HEK293 (cell line): ENCODE data around the gene ZNF45.

Experiments
- TCF7L2 ChIP-seq: IDR thresholded peaks from 2 replicates; pipeline ENCODE4 v1.6.1; 2011; ENCODE audit warnings: low read depth, mild to moderate bottlenecking, inconsistent platforms, low read length, moderate library complexity, borderline replicate concordance
- YY1 ChIP-seq: fragments of 450-650 bp; formaldehyde crosslinking; IDR thresholded peaks from 2 replicates; pipeline ENCODE4 v1.5.1; 2018; ENCODE audit warnings: missing biosample characterization, missing genetic modification characterization
- YY2 ChIP-seq: fragments of 450-650 bp; formaldehyde crosslinking; IDR thresholded peaks from 2 replicates; pipeline ENCODE4 v1.5.1; 2016; ENCODE audit warnings: missing biosample characterization, missing genetic modification characterization
- ZFHX2 ChIP-seq: fragments of 450-650 bp; formaldehyde crosslinking; conservative IDR thresholded peaks from 2 replicates; pipeline ENCODE4 v1.5.1; 2016; ENCODE audit warnings: missing biosample characterization, missing genetic modification characterization
- ZNF133 ChIP-seq: fragments of 450-650 bp; formaldehyde crosslinking; IDR thresholded peaks from 2 replicates; pipeline ENCODE4 v1.5.1; 2016; ENCODE audit warnings: missing biosample characterization, missing genetic modification characterization
- ZNF2 ChIP-seq: fragments of 450-650 bp; formaldehyde crosslinking; IDR thresholded peaks from 2 replicates; pipeline ENCODE4 v1.5.1; 2016; ENCODE audit warnings: missing biosample characterization, missing genetic modification characterization
- ZNF24 ChIP-seq: fragments of 450-650 bp; formaldehyde crosslinking; IDR thresholded peaks from 2 replicates; pipeline ENCODE4 v1.5.1; 2016; ENCODE audit warnings: missing biosample characterization, missing genetic modification characterization
- ZNF324 ChIP-seq: fragments of 450-650 bp; formaldehyde crosslinking; IDR thresholded peaks from 2 replicates; pipeline ENCODE4 v1.5.1; 2016; ENCODE audit warnings: missing biosample characterization, missing genetic modification characterization
- ZNF501 ChIP-seq: fragments of 450-650 bp; formaldehyde crosslinking; IDR thresholded peaks from 2 replicates; pipeline ENCODE4 v1.5.1; 2016; ENCODE audit warnings: missing biosample characterization, missing genetic modification characterization
- ZNF544 ChIP-seq: fragments of 450-650 bp; formaldehyde crosslinking; IDR thresholded peaks from 2 replicates; pipeline ENCODE4 v1.5.0; 2017; ENCODE audit warnings: missing biosample characterization, missing genetic modification characterization
- ZNF621 ChIP-seq: fragments of 450-650 bp; formaldehyde crosslinking; IDR thresholded peaks from 2 replicates; pipeline ENCODE4 v1.5.1; 2017; ENCODE audit warnings: missing biosample characterization, missing genetic modification characterization
- ZNF768 ChIP-seq: fragments of 450-650 bp; formaldehyde crosslinking; IDR thresholded peaks from 2 replicates; pipeline ENCODE4 v1.5.1; 2018; ENCODE audit warnings: missing biosample characterization, mild to moderate bottlenecking, missing genetic modification characterization
- ZNF777 ChIP-seq: fragments of 450-650 bp; formaldehyde crosslinking; IDR thresholded peaks from 2 replicates; pipeline ENCODE4 v1.5.1; 2017; ENCODE audit warnings: missing biosample characterization, missing genetic modification characterization, borderline replicate concordance
- TF ChIP-seq, protein P1 (sequence below): fragments of 450-650 bp; formaldehyde crosslinking; IDR thresholded peaks from 2 replicates; pipeline ENCODE4 v1.5.1; 2016; ENCODE audit warnings: missing biosample characterization, missing genetic modification characterization
- TF ChIP-seq, protein P2 (sequence below): fragments of 450-650 bp; formaldehyde crosslinking; IDR thresholded peaks from 2 replicates; pipeline ENCODE4 v1.5.1; 2016; ENCODE audit warnings: missing biosample characterization, missing genetic modification characterization
- TF ChIP-seq, protein P3 (sequence below): fragments of 450-650 bp; formaldehyde crosslinking; IDR thresholded peaks from 2 replicates; pipeline ENCODE4 v1.5.1; 2016; ENCODE audit warnings: missing biosample characterization, missing genetic modification characterization
- TF ChIP-seq, protein P4 (sequence below): fragments of 450-650 bp; formaldehyde crosslinking; IDR thresholded peaks from 2 replicates; pipeline ENCODE4 v1.5.1; 2016; ENCODE audit warnings: missing biosample characterization, missing genetic modification characterization
- TF ChIP-seq, protein P5 (sequence below): fragments of 450-650 bp; formaldehyde crosslinking; IDR thresholded peaks from 2 replicates; pipeline ENCODE4 v1.5.1; 2016; ENCODE audit warnings: missing biosample characterization, missing genetic modification characterization, low read depth
- TF ChIP-seq, protein P6 (sequence below): fragments of 450-650 bp; formaldehyde crosslinking; IDR thresholded peaks from 2 replicates; pipeline ENCODE4 v1.5.1; 2016; ENCODE audit warnings: missing biosample characterization, missing genetic modification characterization
- TF ChIP-seq, protein P7 (sequence below): fragments of 450-650 bp; IDR thresholded peaks from 2 replicates; pipeline ENCODE4 v1.5.1; 2018; ENCODE audit warnings: missing biosample characterization, mild to moderate bottlenecking, missing genetic modification characterization

Gene ZNF45

DNA sequence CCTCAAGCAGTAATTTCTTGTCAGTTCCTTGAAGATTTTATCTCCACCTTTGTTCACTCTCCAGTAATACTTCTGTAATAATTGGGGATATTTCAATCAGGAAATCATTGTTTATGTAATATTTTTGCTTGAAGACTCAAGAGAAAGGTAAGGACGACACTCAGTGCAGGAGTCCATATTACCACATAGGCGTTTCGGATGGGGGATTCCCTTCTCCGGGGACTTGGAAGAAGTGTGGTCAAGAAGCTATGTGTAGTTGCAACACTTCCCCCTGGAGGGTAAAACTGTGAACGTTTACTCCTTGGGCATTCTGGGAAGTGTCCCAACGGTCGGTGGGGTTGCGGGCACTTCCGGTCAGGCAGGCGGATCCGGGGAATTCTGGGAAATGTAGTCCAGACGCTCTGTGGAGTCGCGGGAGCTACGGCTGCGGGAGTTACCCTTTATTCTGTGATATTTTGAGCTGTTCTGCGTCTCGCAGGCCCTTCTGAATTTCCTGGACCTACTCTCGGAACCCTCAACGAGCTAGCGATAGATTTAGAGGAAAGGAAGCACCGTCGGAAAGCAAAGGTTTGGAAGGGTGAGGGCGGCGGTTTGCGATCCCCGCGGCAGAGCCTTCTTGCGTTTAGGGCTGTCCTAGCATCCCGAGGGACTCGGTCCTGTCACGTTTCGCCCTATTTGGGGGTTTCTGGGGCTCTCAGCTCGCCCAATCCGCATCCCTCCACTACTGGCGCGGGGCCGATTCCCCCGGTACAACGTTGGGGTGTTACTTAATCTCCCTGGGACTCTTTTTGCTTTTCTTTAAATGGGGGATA is 16.0 kb upstream of the ZNF45 start, which contains the start of gene ZNF221 (continued):
- TF ChIP-seq, protein P1, sequence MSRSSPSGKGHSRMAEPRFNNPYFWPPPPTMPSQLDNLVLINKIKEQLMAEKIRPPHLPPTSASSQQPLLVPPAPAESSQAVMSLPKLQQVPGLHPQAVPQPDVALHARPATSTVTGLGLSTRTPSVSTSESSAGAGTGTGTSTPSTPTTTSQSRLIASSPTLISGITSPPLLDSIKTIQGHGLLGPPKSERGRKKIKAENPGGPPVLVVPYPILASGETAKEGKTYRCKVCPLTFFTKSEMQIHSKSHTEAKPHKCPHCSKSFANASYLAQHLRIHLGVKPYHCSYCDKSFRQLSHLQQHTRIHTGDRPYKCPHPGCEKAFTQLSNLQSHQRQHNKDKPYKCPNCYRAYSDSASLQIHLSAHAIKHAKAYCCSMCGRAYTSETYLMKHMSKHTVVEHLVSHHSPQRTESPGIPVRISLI (tag by site-specific recombination): no peak
- TF ChIP-seq ZNF544 (tag by site-specific recombination) (no peak), YY1 (peak; percentile 66), ZNF2 (peak; percentile 98), ZNF777 (tag by site-specific recombination) (peak; percentile 59; the same call in 1 of the 2 replicates), ZFHX2 (tag by site-specific recombination) (no peak; the same call in 1 of the 2 replicates), ZNF621 (tag by site-specific recombination) (no peak), TCF7L2 (no peak), YY2 (tag by site-specific recombination) (peak; percentile 59; the same call in 1 of the 2 replicates), ZNF501 (peak; percentile 85), ZNF133 (peak; percentile 23; the same call in 1 of the 2 replicates), ZNF768 (tag by site-specific recombination) (no peak), ZNF324 (peak; percentile 98), ZNF24 (tag by site-specific recombination) (peak; percentile 97)
- TF ChIP-seq, protein P2, sequence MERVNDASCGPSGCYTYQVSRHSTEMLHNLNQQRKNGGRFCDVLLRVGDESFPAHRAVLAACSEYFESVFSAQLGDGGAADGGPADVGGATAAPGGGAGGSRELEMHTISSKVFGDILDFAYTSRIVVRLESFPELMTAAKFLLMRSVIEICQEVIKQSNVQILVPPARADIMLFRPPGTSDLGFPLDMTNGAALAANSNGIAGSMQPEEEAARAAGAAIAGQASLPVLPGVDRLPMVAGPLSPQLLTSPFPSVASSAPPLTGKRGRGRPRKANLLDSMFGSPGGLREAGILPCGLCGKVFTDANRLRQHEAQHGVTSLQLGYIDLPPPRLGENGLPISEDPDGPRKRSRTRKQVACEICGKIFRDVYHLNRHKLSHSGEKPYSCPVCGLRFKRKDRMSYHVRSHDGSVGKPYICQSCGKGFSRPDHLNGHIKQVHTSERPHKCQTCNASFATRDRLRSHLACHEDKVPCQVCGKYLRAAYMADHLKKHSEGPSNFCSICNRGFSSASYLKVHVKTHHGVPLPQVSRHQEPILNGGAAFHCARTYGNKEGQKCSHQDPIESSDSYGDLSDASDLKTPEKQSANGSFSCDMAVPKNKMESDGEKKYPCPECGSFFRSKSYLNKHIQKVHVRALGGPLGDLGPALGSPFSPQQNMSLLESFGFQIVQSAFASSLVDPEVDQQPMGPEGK (tag by site-specific recombination): peak; percentile 87
- TF ChIP-seq, protein P3, sequence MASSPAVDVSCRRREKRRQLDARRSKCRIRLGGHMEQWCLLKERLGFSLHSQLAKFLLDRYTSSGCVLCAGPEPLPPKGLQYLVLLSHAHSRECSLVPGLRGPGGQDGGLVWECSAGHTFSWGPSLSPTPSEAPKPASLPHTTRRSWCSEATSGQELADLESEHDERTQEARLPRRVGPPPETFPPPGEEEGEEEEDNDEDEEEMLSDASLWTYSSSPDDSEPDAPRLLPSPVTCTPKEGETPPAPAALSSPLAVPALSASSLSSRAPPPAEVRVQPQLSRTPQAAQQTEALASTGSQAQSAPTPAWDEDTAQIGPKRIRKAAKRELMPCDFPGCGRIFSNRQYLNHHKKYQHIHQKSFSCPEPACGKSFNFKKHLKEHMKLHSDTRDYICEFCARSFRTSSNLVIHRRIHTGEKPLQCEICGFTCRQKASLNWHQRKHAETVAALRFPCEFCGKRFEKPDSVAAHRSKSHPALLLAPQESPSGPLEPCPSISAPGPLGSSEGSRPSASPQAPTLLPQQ: peak; percentile 82
- TF ChIP-seq, protein P4, sequence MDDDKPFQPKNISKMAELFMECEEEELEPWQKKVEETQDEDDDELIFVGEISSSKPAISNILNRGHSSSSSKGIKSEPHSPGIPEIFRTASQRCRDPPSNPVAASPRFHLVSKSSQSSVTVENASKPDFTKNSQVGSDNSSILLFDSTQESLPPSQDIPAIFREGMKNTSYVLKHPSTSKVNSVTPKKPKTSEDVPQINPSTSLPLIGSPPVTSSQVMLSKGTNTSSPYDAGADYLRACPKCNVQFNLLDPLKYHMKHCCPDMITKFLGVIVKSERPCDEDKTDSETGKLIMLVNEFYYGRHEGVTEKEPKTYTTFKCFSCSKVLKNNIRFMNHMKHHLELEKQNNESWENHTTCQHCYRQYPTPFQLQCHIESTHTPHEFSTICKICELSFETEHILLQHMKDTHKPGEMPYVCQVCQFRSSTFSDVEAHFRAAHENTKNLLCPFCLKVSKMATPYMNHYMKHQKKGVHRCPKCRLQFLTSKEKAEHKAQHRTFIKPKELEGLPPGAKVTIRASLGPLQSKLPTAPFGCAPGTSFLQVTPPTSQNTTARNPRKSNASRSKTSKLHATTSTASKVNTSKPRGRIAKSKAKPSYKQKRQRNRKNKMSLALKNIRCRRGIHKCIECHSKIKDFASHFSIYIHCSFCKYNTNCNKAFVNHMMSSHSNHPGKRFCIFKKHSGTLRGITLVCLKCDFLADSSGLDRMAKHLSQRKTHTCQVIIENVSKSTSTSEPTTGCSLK (tag by site-specific recombination): no peak
- TF ChIP-seq, protein P5, sequence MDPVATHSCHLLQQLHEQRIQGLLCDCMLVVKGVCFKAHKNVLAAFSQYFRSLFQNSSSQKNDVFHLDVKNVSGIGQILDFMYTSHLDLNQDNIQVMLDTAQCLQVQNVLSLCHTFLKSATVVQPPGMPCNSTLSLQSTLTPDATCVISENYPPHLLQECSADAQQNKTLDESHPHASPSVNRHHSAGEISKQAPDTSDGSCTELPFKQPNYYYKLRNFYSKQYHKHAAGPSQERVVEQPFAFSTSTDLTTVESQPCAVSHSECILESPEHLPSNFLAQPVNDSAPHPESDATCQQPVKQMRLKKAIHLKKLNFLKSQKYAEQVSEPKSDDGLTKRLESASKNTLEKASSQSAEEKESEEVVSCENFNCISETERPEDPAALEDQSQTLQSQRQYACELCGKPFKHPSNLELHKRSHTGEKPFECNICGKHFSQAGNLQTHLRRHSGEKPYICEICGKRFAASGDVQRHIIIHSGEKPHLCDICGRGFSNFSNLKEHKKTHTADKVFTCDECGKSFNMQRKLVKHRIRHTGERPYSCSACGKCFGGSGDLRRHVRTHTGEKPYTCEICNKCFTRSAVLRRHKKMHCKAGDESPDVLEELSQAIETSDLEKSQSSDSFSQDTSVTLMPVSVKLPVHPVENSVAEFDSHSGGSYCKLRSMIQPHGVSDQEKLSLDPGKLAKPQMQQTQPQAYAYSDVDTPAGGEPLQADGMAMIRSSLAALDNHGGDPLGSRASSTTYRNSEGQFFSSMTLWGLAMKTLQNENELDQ (tag by site-specific recombination): no peak
- TF ChIP-seq, protein P6, sequence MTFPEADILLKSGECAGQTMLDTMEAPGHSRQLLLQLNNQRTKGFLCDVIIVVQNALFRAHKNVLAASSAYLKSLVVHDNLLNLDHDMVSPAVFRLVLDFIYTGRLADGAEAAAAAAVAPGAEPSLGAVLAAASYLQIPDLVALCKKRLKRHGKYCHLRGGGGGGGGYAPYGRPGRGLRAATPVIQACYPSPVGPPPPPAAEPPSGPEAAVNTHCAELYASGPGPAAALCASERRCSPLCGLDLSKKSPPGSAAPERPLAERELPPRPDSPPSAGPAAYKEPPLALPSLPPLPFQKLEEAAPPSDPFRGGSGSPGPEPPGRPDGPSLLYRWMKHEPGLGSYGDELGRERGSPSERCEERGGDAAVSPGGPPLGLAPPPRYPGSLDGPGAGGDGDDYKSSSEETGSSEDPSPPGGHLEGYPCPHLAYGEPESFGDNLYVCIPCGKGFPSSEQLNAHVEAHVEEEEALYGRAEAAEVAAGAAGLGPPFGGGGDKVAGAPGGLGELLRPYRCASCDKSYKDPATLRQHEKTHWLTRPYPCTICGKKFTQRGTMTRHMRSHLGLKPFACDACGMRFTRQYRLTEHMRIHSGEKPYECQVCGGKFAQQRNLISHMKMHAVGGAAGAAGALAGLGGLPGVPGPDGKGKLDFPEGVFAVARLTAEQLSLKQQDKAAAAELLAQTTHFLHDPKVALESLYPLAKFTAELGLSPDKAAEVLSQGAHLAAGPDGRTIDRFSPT (tag by site-specific recombination): peak; percentile 76
- TF ChIP-seq, protein P7, sequence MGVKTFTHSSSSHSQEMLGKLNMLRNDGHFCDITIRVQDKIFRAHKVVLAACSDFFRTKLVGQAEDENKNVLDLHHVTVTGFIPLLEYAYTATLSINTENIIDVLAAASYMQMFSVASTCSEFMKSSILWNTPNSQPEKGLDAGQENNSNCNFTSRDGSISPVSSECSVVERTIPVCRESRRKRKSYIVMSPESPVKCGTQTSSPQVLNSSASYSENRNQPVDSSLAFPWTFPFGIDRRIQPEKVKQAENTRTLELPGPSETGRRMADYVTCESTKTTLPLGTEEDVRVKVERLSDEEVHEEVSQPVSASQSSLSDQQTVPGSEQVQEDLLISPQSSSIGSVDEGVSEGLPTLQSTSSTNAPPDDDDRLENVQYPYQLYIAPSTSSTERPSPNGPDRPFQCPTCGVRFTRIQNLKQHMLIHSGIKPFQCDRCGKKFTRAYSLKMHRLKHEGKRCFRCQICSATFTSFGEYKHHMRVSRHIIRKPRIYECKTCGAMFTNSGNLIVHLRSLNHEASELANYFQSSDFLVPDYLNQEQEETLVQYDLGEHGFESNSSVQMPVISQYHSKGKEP (tag by site-specific recombination): peak; percentile 93; the same call in 1 of the 2 replicates
